Uterus (tissue), 2 donors: ENCODE measurements around the gene MIS18A.

Source experiments
- POLR2A ChIP-seq, 2 donors: fragments of 450-650 bp; IDR thresholded peaks; one replicate each; pipeline ENCODE4 v1.6.1; 2016; ENCODE audit warnings: antibody characterized with exemption in 2 of 2, mild to moderate bottlenecking in 1 of 2, moderate library complexity in 1 of 2
- TF ChIP-seq, protein P1 (sequence below), 4 experiments: fragments of 200-600 bp in 2 of 4; fragments of 450-650 bp in 2 of 4; sonication (generic) in 2 of 4; IDR thresholded peaks; one replicate each; pipeline ENCODE4 v1.5.1; 2016 to 2019; ENCODE audit warnings: antibody characterized with exemption in 4 of 4, mild to moderate bottlenecking in 2 of 4, moderate library complexity in 1 of 4

DNA sequence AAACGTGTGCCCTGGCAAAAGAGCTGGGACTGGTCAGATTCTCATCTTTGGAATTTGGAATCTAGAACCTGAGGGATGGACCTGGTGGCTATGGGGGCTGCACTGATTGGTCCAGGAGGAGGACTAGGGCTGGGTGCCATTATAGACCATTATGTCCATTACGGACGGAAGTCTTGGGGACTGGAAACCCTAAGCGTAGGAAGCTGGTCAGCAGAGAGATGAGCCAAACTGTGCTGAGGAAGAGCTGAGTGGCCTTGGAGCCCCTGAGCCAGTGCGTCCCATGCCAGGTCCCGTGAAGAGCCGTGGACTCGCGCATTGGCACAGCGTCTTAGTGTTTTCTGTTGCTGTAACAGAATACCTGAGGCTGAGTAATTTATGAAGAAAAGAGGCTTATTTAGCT, 29.8 kb upstream of the MIS18A start:
- TF ChIP-seq POLR2A (IDR thresholded peaks at IDR 0.05): no peak
- TF ChIP-seq, protein P1, sequence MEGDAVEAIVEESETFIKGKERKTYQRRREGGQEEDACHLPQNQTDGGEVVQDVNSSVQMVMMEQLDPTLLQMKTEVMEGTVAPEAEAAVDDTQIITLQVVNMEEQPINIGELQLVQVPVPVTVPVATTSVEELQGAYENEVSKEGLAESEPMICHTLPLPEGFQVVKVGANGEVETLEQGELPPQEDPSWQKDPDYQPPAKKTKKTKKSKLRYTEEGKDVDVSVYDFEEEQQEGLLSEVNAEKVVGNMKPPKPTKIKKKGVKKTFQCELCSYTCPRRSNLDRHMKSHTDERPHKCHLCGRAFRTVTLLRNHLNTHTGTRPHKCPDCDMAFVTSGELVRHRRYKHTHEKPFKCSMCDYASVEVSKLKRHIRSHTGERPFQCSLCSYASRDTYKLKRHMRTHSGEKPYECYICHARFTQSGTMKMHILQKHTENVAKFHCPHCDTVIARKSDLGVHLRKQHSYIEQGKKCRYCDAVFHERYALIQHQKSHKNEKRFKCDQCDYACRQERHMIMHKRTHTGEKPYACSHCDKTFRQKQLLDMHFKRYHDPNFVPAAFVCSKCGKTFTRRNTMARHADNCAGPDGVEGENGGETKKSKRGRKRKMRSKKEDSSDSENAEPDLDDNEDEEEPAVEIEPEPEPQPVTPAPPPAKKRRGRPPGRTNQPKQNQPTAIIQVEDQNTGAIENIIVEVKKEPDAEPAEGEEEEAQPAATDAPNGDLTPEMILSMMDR (IDR thresholded peaks at IDR 0.05): no peak
